ENCODE results near the gene ZNF296.

Gene ZNF296

DNA sequence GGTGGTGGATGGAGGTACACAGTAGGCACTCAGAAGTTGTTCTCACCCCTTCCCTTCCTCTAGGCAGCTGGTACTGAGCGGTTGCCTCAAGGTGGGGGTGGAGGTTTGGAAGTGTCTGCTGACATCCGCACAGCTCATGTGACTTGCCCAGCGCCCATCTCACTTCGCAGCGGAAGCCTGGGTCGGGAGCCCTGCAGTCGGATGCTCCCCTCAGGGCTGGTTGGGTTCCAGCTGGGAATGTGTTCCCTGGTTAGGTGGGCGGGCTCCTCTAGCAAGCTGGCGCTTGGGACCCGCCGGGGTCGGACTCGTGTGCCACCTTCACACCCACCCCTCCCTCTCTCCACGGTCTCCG lies 26.9 kb upstream of the ZNF296 start:
- DNase-seq = peak in 2 of 5 donors; percentile 30 to 41

GRCh38 chr19:45102481-45102880 lies 26.2 kb upstream of the ZNF296 start:
- no peak for DNase-seq

DNA sequence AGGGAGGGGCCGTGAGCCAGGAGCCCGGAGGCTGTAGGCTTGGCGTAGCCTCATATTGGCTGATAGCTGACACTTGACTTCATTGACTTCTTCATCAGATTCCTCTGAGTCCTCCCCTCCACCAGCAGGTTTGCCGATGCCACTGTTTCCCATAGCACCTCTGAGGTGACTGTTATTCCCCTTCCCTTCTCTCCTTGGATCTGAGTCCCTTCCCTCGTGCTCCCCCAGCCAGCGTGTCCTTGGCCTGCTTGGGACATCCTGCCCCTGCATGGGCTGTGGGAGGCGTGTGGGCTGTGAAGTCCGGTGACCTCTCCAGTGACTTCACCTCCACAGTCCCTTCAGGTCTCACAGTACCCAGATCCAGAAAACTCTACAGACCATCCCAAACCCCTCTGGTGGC lies 25.5 kb upstream of the ZNF296 start:
- DNase-seq = no peak

- DNase-seq = no peak
These were observed 24.6 kb upstream of the ZNF296 start for GRCh38 chr19:45100846-45101252.

DNA sequence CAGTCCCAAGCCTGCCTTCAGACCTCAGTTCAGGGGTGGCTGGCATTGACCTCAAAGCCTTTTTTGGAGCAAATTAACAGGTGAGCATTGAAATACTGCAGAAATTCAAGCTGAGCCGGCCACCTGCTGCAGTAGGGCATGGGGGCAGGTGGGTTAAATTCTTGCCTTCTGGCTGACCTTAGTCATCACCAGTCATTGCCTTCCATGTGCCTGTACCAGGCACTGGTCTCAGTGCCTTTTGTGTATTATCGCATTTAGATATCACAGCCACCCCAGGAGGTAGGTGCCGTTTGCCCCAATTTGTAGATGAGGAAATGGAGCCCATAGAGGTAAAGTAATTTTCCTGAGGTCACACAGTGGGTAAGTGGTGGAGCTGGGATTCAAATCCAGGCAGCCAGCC lies 23.9 kb upstream of the ZNF296 start:
- no peak for DNase-seq

DNA sequence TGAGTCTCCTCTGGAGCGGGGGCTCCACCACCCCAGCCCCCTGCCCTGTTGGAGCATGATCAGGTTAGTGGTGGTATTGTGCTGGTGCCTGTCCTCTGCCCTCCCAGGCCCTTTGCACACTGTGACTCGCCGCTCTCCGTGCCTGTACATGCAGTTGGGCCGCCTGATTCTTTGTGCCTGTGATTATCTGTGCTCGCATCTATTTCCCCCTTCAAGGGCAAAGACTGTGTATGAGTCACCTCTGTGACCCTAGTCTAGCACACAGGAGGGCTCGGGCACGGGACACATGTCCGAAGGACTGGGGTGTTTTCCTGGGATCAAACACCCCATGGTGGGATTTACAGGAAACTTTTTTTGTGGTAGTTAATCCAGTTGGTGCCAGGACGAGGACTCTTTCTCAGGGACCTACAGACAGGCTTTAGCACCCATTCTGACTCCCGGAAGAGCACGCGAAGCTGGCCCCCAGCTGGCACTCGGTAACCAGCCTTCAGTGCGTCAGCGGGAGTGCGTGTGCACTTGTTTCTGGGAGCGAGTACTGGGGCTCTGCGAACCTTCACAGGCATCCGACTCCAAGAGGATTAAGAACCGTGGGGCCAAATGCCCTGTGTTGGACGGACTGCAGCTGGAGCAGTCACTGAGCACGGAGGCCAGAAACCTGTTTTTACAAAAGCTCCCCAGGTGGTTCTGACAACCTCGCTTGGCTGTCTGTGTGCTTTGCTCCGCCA lies 23.4 kb upstream of the ZNF296 start:
- no peak for DNase-seq

GRCh38 chr19:45098521-45099466 lies 22.5 kb upstream of the ZNF296 start:
- DNase-seq = no peak

DNA sequence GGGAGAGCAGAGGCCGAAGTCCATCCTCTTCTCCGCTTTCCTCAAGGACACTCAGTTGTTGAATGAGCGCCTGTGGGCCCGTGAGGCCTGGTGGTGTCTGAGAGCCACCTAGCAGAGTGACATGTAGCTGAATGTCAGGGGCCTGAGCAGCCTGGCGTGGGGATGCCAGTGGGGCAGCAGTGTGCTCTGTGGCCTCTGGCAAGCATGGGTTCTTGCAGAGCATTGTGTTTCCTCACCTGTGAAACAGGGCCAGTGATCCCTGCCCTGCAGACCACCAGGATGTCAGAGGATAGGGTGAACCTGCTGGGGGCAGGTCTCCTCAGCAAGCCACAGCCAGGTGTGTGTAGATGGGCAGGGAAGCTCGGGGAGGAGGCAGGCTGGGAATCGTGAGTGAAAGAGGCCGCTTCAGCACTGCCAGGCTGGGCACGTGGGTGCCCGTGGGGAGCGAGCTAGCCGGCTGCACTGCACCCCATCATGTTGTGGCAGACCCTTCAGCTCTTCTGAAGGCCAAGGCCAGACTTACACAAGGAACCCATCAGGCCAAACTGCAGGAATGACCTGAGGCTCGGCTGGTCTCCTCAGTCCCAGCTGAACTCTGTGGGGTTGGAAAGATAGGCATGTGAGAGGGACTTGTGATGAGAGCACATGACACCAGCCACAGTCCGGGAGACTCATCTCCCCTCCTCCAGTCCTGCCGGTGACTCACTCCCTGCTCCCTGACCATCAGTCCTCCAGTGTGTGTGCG lies 21.7 kb upstream of the ZNF296 start:
- DNase-seq = no peak

GRCh38 chr19:45097450-45097775 lies 21.1 kb upstream of the ZNF296 start:
- no peak for DNase-seq

- DNase-seq = no peak
These were observed 20.4 kb upstream of the ZNF296 start for GRCh38 chr19:45096700-45097099.

DNA sequence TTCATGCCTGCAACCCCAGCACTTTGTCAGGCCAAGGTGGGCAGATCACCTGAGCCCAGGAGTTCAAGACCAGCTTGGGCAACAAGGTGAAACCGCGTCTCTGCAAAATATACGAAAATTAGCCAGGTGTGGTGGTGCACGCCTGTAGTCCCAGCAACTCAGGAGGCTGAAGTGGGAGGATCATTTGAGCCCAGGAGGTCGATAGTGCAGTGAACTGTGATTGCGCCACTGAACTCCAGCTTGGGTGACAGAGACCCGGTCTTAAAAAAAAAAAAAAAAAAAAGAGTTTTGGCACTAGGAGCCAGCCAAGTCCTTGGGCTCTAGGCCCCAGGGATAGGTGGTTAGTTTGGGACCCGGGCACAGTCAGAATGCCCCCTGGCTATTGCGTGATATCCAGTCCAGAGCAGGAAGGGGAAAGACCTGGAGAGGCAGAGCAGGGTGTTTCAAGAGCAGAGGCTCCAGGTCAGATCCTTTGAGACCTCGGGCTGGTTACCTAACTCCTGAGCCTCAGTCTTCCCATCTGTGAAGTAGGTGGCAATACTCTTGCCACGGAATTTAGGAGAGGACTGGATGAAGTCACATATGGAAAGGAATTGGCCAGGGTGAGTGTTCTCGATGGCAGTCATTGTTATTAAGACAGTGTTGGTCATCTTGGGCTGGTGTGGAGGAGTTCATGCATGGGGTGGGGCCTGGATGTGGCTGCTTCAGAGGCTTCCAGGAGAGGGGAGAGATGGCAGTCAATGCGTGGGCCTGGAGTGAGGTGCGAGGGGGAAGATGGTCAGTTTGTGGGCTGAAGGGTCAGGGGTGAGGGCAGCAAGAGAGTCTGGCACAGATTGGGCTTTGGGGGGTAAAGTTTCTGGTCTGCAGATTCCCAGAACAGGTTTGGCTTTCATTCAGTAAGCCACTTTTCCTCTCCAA lies 19.5 kb upstream of the ZNF296 start:
- DNase-seq = no peak

- DNase-seq = no peak
These were observed 18.4 kb upstream of the ZNF296 start for GRCh38 chr19:45094707-45095106.

DNA sequence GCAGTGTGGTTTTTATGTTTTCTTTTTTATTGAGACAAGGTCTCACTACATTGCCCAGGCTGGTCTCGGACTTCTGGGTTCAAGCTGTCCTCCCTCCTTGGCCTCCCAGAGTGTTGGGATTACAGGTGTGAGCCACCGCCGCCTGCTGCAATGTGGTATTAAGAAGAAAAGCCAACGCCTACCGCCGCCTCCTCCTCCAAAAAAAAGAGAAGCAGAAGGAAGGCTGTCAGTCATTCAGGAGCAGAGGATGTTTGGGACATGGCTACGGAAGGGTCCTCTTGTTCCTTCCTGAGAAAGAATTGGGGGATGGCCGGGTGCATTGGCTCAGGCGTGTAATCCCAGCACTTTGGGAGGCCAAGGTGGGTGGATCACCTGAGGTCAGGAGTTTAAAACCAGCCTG lies 17.9 kb upstream of the ZNF296 start:
- no peak for DNase-seq

GRCh38 chr19:45092747-45093678 lies 16.7 kb upstream of the ZNF296 start, which contains the start of gene PPP1R37:
Gene PPP1R37, plus strand, starts transcription at chr19:45093179. Its CDS starts 147 bp downstream, at chr19:45093326.
- peak; percentile 86 to 95 (median 90) for DNase-seq

DNA sequence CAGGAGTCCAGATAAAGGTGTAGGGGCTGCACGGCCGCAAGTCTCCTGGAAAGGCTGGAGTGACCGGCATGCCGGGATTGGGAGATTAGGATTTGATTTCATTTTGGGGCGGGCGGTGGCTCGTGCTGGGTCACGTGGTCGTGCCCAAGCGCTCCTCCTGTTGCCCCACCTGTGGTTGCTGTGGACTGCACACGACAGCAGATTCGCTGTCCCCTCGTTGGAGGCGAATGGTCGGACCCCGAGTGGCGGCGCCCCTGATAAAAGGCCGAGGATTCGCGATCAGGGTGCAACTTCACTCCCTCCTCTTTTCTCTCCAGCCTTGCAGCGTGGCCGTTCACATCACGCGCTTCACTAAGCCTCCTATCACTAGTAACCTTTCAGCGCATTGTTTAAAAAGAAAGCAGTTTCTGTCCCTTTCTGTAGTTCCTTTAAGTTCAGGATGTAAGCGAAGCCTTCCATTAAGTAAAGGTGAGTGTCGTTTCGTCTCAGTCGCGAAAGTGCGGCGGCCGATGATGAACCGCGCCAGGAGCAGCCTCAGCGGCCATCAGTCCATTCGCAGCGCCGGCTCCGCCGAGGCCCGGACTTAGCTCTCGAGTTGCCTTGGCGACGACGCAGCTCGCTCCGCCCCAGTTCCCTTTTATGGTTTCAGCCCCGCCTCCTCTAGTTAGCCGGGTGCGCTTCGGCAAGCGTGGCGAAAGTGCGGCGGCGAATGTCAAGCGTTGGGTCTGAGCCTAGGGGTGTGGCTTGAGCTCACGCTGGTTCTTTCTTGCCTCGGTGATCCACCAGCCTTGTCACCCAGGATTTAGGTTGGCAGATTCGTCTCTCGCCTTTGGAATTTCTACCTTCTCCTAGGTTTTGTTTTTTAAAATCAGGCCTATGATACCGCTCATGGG lies 15.0 kb upstream of the ZNF296 start:
- DNase-seq = peak; percentile 87 to 97 (median 93)

GRCh38 chr19:45090606-45091005 lies 14.3 kb upstream of the ZNF296 start:
- no peak for DNase-seq

GRCh38 chr19:45090034-45090433 lies 13.8 kb upstream of the ZNF296 start:
- no peak for DNase-seq

DNA sequence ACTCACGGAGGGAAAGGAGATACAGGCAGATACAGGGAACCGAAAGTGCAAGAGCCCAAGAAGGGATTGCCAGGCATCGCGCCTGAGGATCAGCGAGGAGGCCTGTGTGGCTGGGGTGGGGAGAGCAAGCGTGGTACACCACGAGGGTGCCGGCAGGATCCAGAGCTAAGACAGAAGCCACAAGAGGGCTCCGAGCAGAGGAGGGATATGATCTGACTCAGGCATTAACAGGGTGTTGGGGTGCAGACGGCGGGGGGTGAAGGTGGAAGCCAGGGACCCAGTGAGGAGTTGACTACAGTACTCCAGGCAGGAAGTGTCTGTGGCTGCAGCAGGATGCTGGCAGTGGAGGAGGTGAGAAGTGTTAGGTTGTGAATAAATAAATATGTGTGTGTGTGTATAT lies 11.3 kb upstream of the ZNF296 start:
- peak; percentile 43 to 60 (median 55) for DNase-seq

DNA sequence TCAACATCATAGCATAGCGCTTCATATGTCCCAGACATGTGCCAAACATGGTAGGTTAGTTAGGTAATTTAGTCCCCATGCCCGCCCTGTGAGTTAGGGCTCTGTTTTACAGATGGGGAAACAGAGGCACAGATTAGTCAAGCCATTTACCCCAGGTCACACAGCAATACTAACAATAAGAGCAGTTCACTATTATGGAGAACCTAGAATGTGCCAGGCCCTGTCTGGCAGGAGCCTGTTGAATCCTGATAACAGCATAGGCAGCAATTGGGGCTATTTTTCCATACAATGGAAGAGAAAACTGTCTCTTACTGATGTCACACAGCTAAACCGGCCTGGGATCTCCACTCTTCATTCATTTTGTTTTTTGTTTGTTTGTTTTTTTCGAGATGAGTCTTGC lies 10.2 kb upstream of the ZNF296 start:
- no peak for DNase-seq

- no peak for DNase-seq
These were observed 5.9 kb upstream of the ZNF296 start for GRCh38 chr19:45082170-45082569.
